GM21390 (cell line): Measurements from ENCODE around the gene DVL1.
"Not testable (repeated sequence)": the region's sequence is repeated elsewhere in the genome, so short reads cannot be mapped to it uniquely, and the experiment has no call there.

Experiments used
- ATAC-seq: cut with Tn5 transposase; IDR thresholded peaks from one replicate; pipeline ENCODE4 v1.9.1; 2021; ENCODE audit not compliant: unreplicated experiment

The DVL1 gene

GRCh38 chr1:1328254-1328653 is 21.0 kb downstream of the DVL1 start:
- no peak for ATAC-seq

GRCh38 chr1:1327291-1327690 is 21.9 kb downstream of the DVL1 start:
- ATAC-seq: no peak

DNA sequence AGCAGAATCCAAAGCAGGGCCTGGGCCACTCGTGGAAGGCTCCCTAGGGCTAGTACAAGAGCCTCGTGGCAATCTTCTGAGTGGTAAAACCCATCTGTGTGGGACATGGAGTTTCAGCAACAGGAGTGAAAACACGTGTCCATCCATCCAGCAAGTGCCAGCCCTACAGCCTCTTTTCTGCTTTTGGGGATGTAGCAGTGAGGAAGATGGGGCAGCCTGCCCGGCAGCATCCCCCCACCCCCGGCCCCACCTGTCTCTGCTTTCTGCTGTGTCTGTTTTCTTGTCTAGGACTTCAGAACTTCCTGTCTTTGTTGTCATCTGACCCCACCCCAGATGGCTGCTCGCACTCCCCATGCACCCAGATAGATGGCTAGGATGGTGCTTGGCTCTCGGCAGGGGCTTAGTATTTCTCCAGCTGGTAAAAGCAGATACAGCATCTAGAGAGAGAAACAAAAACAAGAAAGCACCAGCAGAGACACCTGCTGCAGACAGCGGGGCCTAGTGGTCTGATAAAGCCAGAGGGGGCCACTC is 23.1 kb downstream of the DVL1 start:
- no peak for ATAC-seq

- ATAC-seq: no peak
Observed at GRCh38 chr1:1325288-1326074, 23.7 kb downstream of the DVL1 start.

DNA sequence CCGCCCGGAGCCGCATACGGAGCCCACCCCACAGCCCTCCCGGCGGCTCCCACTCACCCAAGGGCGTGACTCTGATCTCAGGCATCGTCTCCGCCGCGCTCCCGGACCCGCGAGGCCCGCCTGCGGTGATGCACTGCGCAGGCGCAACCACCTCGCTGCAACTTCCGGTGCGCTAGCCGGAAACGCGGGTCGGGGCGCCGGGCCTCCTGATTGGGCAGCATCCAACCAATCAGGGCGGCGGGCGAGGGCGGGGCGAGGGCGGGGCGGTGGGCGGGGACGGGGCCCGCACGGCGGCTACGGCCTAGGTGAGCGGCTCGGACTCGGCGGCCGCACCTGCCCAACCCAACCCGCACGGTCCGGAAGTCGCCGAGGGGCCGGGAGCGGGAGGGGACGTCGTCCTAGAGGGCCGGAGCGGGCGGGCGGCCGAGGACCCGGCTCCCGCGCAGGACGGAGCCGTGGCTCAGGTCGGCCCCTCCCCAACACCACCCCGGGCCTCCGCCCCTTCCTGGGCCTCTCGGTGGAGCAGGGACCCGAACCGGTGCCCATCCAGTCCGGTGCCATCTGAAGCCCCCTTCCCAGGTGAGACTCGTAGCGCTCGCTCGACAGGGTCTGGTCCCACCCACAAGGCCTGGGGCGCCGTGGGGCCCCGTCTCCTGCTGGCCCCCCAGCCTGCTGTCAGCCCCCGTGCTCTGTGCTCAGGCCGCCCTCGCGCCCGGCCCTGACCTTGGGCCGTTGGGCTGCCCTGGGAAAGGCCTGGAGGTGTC is 24.5 kb downstream of the DVL1 start, which contains the start of the genes CPTP and INTS11:
Gene CPTP, plus strand, starts transcription at position 279 of the 764 bp plus-strand sequence. CDS start 2,109 bp downstream, outside the sequence.
Gene INTS11, minus strand, starts transcription at position 137 of the 764 bp plus-strand sequence. Its CDS starts 52 bp downstream, at position 85.
- ATAC-seq: peak; percentile 56

GRCh38 chr1:1324084-1324523 is 25.1 kb downstream of the DVL1 start:
- ATAC-seq: peak; percentile 20

DNA sequence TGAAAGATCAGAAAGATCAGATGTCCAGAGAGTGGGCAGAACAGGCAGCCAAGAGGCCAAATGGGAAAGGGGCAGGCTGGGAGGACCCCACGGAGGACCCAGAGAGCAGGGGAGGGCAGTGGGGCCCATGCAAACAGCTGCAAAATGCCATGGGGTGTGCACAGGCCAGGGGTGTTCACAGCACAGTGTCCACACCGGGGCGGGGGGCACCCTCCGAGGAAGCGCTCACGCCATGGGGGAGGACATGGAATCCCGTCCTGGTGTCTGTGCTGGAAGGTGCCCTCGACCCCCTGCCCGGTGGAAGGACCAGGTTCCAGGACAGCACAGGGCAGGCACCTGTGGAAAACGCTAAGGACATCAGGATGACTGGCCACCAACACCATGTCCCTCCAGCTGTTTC is 26.3 kb downstream of the DVL1 start:
- ATAC-seq: no peak

DNA sequence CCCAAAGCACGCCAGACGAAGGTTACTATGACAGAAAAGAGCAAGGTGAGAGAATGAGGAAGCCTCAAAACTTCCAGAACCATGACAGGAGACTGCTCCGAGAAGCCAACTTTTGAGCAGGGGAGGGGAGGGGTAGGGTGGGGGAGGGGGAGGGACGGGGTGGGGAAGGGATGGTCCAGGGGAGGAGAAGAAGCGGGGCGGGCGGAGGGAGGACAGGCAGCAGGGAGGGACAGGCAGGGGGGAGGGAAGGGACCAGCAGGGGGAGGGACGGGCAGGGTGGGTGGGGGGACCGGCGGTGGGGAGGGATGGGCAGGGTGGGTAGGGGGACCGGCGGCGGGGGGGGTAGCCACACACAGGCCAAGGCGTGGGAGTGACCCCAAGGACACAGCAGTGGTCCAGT is 26.8 kb downstream of the DVL1 start:
- ATAC-seq: no peak

DNA sequence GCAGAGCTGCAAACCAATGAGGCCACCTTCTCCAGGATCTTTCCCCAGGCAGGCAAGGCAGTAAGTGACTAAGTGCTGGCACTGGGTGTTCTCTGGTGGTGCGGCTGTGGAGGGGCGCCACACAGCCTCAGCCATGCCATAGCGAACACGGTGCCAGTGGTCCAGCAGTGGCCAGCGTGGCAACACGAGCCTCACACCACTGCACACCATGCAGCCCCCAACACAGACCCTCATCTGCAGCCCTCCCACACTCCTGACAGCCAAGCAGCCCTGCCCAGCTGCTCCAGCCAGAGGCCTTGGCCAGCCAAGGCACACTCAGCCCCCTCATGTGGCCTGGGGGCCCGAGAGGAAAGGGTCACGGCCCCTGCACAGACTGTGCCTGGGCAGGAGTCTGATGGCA is 27.7 kb downstream of the DVL1 start:
- no peak for ATAC-seq

GRCh38 chr1:1320666-1321448 is 28.4 kb downstream of the DVL1 start:
- no peak for ATAC-seq

DNA sequence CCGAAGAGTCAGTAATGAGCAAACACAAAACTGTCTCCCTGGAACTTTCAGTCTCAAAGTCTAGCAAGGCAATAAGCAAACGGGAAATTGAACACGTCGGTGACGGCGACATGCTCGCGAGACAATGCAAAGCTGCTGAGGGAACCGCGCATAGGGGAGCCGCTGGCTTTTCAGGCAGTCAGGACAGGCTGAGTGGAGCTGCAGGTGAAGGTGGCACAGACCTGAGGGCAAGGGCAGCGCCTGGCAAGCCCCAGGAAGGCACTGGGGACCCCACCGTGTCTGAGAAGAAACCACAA is 29.6 kb downstream of the DVL1 start:
- ATAC-seq: no peak

DNA sequence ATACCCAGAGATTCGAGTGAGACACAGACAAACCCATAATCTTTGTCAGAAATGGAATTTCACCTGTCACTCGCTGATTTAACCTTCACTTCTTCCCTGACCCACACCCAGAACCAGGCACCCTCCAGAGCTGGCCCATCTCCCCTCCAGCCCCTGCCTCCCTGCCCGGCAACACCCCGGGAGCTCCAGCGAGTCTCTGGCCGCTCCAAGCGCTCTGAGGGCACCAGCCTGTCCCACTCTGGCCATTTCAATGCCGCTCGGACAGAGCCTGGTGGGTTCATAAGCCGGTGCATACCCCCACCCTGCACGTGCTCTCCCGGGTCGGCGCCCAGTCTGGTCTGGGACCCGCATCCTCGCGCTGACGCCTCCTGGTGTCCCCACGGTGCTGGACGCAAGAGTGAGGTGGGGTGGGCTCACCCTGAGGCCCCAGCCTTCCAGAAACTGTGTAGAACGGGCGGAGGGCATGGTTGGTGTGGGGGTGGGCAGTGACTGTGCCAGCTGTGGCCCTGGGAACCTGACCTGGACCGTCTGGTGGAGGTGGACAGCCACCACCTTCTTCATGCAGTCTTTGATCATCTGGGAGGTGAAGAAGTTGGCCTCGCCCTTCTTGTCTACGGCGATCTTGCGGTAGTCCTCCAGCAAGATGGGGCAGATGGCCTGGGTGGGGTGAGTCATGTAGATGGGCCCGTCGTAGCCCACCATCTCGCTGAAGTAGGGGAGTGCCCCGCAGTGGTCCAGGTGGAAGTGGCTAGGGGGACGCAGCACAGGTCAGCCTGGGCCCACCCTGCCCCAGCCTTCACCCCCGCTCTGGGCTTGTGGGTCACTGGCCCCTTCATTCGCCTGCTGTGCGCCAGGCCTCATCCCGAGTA is 30.2 kb downstream of the DVL1 start:
- no peak for ATAC-seq

DNA sequence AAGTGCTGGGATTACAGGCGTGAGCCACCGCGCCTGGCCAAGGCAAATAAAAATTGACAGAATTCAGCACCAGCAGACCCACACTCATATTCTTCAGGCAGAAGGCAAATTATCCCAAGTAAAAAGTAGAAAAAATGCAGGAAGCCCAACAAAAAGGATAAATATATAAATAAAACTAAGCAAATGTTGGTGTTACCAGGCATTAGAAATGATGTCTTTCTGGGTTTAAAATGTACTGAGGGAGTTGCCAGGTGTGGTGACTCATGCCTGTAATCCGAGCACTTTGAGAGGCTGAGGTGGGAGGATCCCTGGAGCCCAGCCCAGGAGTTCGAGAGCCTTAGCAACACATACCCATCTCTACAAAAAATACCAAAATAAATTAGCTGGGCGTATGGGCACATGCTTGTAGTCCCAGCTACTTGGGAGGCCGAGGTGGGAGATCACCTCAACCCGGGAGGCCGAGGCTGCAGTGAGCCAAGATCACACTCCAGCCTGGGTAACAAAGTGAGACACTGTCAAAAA is 31.0 kb downstream of the DVL1 start:
- no peak for ATAC-seq

DNA sequence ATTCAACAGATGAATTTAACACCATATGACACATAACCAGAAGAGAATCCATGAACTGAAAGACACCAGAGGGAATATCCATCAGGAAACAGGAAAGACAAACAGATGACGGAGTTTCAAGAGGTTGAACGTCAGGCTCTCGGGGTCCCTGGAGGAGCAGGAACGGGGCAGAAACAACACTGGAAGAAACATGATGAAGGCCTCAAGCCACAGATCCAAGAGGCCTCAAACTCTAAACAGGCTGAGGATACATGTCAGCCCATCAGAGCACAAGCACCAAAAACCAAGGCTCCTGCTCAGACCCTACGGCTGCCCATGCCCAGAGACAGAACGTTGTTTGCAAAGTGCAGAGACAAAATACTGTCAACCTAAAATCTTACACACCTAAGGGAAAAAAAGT is 31.8 kb downstream of the DVL1 start:
- ATAC-seq: no peak

GRCh38 chr1:1316199-1316598 is 33.0 kb downstream of the DVL1 start:
- not testable (repeated sequence) for ATAC-seq

GRCh38 chr1:1315435-1315954 is 33.7 kb downstream of the DVL1 start:
- no peak for ATAC-seq

- no peak for ATAC-seq
Observed at GRCh38 chr1:1314678-1315335, 34.4 kb downstream of the DVL1 start.

DNA sequence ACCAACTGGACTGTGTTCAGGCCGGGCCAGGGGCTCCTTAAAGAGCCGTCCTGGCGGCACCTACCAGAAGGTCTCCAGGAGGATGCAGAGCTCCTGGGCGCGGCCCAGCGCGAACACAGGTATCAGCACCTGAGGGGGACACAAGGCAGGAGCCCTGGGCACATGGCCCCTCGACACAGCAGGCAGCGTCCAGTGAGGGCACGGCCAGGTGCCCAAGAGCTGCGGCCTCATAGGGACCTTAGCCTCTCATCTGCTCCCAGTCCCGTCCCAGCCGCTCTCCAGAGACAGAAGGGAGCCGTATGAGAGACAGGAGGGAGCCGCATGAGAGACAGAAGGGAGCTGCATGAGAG is 35.0 kb downstream of the DVL1 start:
- ATAC-seq: no peak

DNA sequence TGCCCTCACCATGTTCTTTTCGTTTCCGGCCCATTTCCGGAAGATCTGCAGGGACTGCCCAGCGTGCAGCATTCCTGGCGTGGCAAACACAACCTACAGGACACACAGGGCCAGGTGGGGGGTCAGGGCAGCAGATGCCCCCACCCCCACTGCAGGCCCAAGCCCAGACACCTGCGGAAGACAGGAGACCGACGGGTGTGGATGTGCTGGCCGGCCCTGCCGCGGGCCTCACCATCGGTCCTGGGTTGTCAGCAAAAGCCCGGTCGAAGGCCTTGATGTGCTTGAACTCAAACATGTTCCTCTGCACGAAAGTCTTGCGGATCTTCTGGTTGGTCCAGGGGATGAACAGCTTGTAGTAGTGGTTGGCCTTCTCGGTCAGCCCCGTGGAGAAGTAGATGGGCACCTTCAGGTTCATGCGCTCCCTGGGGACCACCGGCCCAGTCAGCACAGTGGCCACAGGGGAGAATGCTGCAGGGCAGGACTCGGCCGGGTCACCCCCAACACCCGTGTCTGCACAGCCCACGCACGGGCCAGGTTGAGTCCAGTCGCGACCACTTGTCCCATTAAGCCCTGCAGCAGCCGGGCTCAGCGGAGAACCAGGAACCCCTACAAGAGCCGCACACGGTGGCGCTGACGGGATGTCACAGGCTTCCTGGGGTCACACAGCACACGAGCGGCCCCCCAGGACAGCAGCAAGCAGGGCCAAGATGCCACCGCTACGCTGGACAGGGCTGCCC is 35.5 kb downstream of the DVL1 start:
- ATAC-seq: no peak
